ENCODE data around the gene HIP1R. TPM values are rescaled to one million over a fixed set of nuclear protein-coding genes. Genes with fewer than 3 reads are reported as not detected.
"Not testable (repeated sequence)": the region's sequence is repeated elsewhere in the genome, so short reads cannot be mapped to it uniquely, and the experiment has no call there.

HIP1R gene
- polyA plus RNA-seq, 1 experiment = 12.8 TPM

GRCh38 chr12:122871851-122872780 is 36.9 kb downstream of the HIP1R start:
- CTCF ChIA-PET = interaction anchor here (0.7 to 5.3 kb wide), 10 partner anchors 9 to 398 kb away, joined by 3 to 50 read pairs (median 4); no protein-coding TSS in a partner anchor
- TF ChIP-seq CTCF (IDR thresholded peaks at IDR 0.05; ENCODE audit: insufficient read depth, low read depth, low read length) = no peak
- no peak for DNase-seq (ENCODE audit: low read depth)
- Histone ChIP-seq H3K4me3 (ENCODE audit: low read depth, low read length) (peak overlapping the region; percentile 30), H3K36me3 (ENCODE audit: control insufficient read depth, insufficient read depth, low read length) (peaks cover 10% of the 10 kb centered on the region), H3K27me3 (ENCODE audit: control insufficient read depth, insufficient read depth, low read length) (no peaks in the 10 kb centered on the region)
- POLR2A ChIA-PET = no interaction called here

- TF ChIP-seq CTCF (IDR thresholded peaks at IDR 0.05; ENCODE audit: insufficient read depth, low read depth, low read length) = no peak
- Histone ChIP-seq H3K36me3 (ENCODE audit: control insufficient read depth, insufficient read depth, low read length) (peaks cover 6% of the 10 kb centered on the region), H3K4me3 (ENCODE audit: low read depth, low read length) (no peak overlapping the region), H3K27me3 (ENCODE audit: control insufficient read depth, insufficient read depth, low read length) (no peaks in the 10 kb centered on the region)
- no peak for DNase-seq (ENCODE audit: low read depth)
- ChIA-PET CTCF (interaction anchor here (0.7 to 5.3 kb wide), 5 partner anchors 8 to 397 kb away, joined by 3 to 50 read pairs (median 4); no protein-coding TSS in a partner anchor), POLR2A (no interaction called here)
These were observed 37.6 kb downstream of the HIP1R start for GRCh38 chr12:122872815-122873361.

GRCh38 chr12:122873540-122873939 is 38.3 kb downstream of the HIP1R start:
- peaks cover 2% of the 10 kb centered on the region for H3K36me3 ChIP-seq (ENCODE audit: control insufficient read depth, insufficient read depth, low read length)

GRCh38 chr12:122874081-122874480 is 38.8 kb downstream of the HIP1R start:
- TF ChIP-seq CTCF (IDR thresholded peaks at IDR 0.05; ENCODE audit: insufficient read depth, low read depth, low read length) = no peak
- Histone ChIP-seq H3K36me3 (ENCODE audit: control insufficient read depth, insufficient read depth, low read length) (peaks cover 2% of the 10 kb centered on the region), H3K4me3 (ENCODE audit: low read depth, low read length) (no peak overlapping the region), H3K27me3 (ENCODE audit: control insufficient read depth, insufficient read depth, low read length) (no peaks in the 10 kb centered on the region)
- DNase-seq (ENCODE audit: low read depth) = no peak
- CTCF ChIA-PET = no interaction called here
- POLR2A ChIA-PET = no interaction called here

More at GRCh38 chr12:122873540-122873939, 38.3 kb downstream of the HIP1R start:
- no peak for DNase-seq (ENCODE audit: low read depth)
- Histone ChIP-seq H3K27me3 (ENCODE audit: control insufficient read depth, insufficient read depth, low read length) (no peaks in the 10 kb centered on the region), H3K4me3 (ENCODE audit: low read depth, low read length) (no peak overlapping the region)
- no peak for TF ChIP-seq CTCF (IDR thresholded peaks at IDR 0.05; ENCODE audit: insufficient read depth, low read depth, low read length)
- ChIA-PET POLR2A (no interaction called here), CTCF (interaction anchor here (5.3 kb wide), 1 partner anchor 13 kb away, joined by 50 read pairs; no protein-coding TSS in a partner anchor)

- H3K4me3 ChIP-seq (ENCODE audit: low read depth, low read length) = no peak overlapping the region
- no peak for DNase-seq (ENCODE audit: low read depth)
- no peaks in the 10 kb centered on the region; the same call in 1 of the 2 replicates for H3K36me3 ChIP-seq (ENCODE audit: control insufficient read depth, insufficient read depth, low read length)
- CTCF ChIA-PET = no interaction called here
- no peaks in the 10 kb centered on the region for H3K27me3 ChIP-seq (ENCODE audit: control insufficient read depth, insufficient read depth, low read length)
- POLR2A ChIA-PET = no interaction called here
- no peak for TF ChIP-seq CTCF (IDR thresholded peaks at IDR 0.05; ENCODE audit: insufficient read depth, low read depth, low read length)
These were observed 40.4 kb downstream of the HIP1R start for GRCh38 chr12:122875590-122876220.

- DNase-seq (ENCODE audit: low read depth); H3K36me3 ChIP-seq (ENCODE audit: control insufficient read depth, insufficient read depth, low read length); POLR2A ChIA-PET; H3K4me3 ChIP-seq (ENCODE audit: low read depth, low read length); H3K27me3 ChIP-seq (ENCODE audit: control insufficient read depth, insufficient read depth, low read length): not testable (repeated sequence)
- CTCF ChIA-PET = interaction anchor here (0.9 kb wide), 1 partner anchor 16 kb away, joined by 3 read pairs; no protein-coding TSS in a partner anchor
These were observed 41.0 kb downstream of the HIP1R start for GRCh38 chr12:122876281-122876680.
